HepG2 (cell line): ENCODE results near the gene IL3. TPM values are rescaled to one million over a fixed set of nuclear protein-coding genes. Genes with fewer than 3 reads are reported as not detected.

Experiments used
- ATAD3A ChIP-seq: sonication (generic); formaldehyde crosslinking; IDR thresholded peaks from 2 replicates; pipeline ENCODE4 v1.4.0; 2020; ENCODE audit warnings: missing genetic modification reagents
- BCL3 ChIP-seq: sonication (generic); formaldehyde crosslinking; IDR thresholded peaks from 2 replicates; pipeline ENCODE4 v1.5.1; 2020; ENCODE audit warnings: mild to moderate bottlenecking, missing genetic modification reagents, moderate library complexity
- ELF1 ChIP-seq: sonication (generic); formaldehyde crosslinking; IDR thresholded peaks from 2 replicates; pipeline ENCODE4 v1.4.0; 2020; ENCODE audit warnings: missing genetic modification reagents
- FOSL2 ChIP-seq: sonication (generic); formaldehyde crosslinking; IDR thresholded peaks from 2 replicates; pipeline ENCODE4 v1.4.0; 2020; ENCODE audit warnings: missing genetic modification reagents
- HIC2 ChIP-seq: sonication (generic); formaldehyde crosslinking; IDR thresholded peaks from 2 replicates; pipeline ENCODE4 v1.9.0; 2022; ENCODE audit warnings: low read depth, missing genetic modification reagents
- IKZF1 ChIP-seq: fragments of 450-650 bp; IDR thresholded peaks from 2 replicates; pipeline ENCODE4 v1.7.1; 2016
- MED13 ChIP-seq: sonication (generic); formaldehyde crosslinking; IDR thresholded peaks from 2 replicates; pipeline ENCODE4 v1.5.0; 2020; ENCODE audit warnings: missing genetic modification reagents
- NFKB2 ChIP-seq: sonication (generic); formaldehyde crosslinking; IDR thresholded peaks from 2 replicates; pipeline ENCODE4 v1.4.0; 2020; ENCODE audit warnings: missing genetic modification reagents, borderline replicate concordance
- RARA ChIP-seq: IDR thresholded peaks from 2 replicates; pipeline ENCODE4 v1.6.1; 2016; ENCODE audit warnings: missing genetic modification reagents, missing compliant biosample characterization
- TEAD3 ChIP-seq: optimal IDR thresholded peaks from 2 replicates; pipeline ENCODE3; 2016; ENCODE audit warnings: borderline replicate concordance
- TSC22D2 ChIP-seq: sonication (generic); formaldehyde crosslinking; IDR thresholded peaks from 2 replicates; pipeline ENCODE4 v1.5.1; 2020; ENCODE audit warnings: missing genetic modification reagents, mild to moderate bottlenecking, borderline replicate concordance
- ZC3H4 ChIP-seq: sonication (generic); formaldehyde crosslinking; IDR thresholded peaks from 2 replicates; pipeline ENCODE4 v1.4.0; 2020; ENCODE audit warnings: missing genetic modification reagents, borderline replicate concordance
- ZNF331 ChIP-seq: sonication (generic); formaldehyde crosslinking; IDR thresholded peaks from 2 replicates; pipeline ENCODE4 v1.4.0; 2020; ENCODE audit warnings: missing genetic modification reagents
- ZNF512 ChIP-seq: sonication (generic); formaldehyde crosslinking; IDR thresholded peaks from 2 replicates; pipeline ENCODE4 v1.4.0; 2020; ENCODE audit warnings: mild to moderate bottlenecking, missing genetic modification reagents
- ZNF546 ChIP-seq: sonication (generic); formaldehyde crosslinking; conservative IDR thresholded peaks from 2 replicates; pipeline ENCODE4 v1.8.1; 2023; ENCODE audit warnings: mild to moderate bottlenecking, missing genetic modification reagents
- ZNF550 ChIP-seq: sonication (generic); formaldehyde crosslinking; IDR thresholded peaks from 2 replicates; pipeline ENCODE4 v1.4.0; 2020; ENCODE audit warnings: mild to moderate bottlenecking, missing genetic modification reagents, borderline replicate concordance
- ZNF558 ChIP-seq: sonication (generic); formaldehyde crosslinking; IDR thresholded peaks from 2 replicates; pipeline ENCODE4 v1.9.0; 2022; ENCODE audit warnings: mild to moderate bottlenecking, missing genetic modification reagents, borderline replicate concordance
- polyA plus RNA-seq, 8 experiments: library from polyadenylated mRNA; depleted of rRNA in 3 of 8; stranded (reverse) in 7 of 8; unstranded in 1 of 8; fragments of >200 nt; fragmentation: Illumina TruSeq in 4 of 8; extraction: Trizol in 4 of 8; gene quantifications; 2 replicates each; pipeline versions ENCODE4 v1.2.1 to v1.2.3, GENCODE V29; 2011 to 2016; ENCODE audit warnings: low read depth in 4 of 8, missing spikeins in 1 of 8, mixed read lengths in 1 of 8; ENCODE audit not compliant: insufficient read depth in 1 of 8
- total RNA-seq, 5 experiments: library from RNA; depleted of rRNA; stranded (reverse); fragments of >200 nt; fragmentation: Illumina TruSeq; extraction: Trizol; gene quantifications; 2 replicates each; pipeline ENCODE4 v1.2.3, GENCODE V29; 2016; ENCODE audit warnings: low read depth in 1 of 5
- TF ChIP-seq, protein P1 (sequence below): sonication (generic); formaldehyde crosslinking; IDR thresholded peaks from 2 replicates; pipeline ENCODE4 v1.4.0; 2020; ENCODE audit warnings: mild to moderate bottlenecking, missing genetic modification reagents
- TF ChIP-seq, protein P2 (sequence below): sonication (generic); formaldehyde crosslinking; IDR thresholded peaks from 2 replicates; pipeline ENCODE4 v1.5.0; 2020; ENCODE audit warnings: missing genetic modification reagents, mild to moderate bottlenecking, borderline replicate concordance
- TF ChIP-seq, protein P3 (sequence below): sonication (generic); formaldehyde crosslinking; IDR thresholded peaks from 2 replicates; pipeline ENCODE4 v1.4.0; 2020; ENCODE audit warnings: missing genetic modification reagents

Gene IL3
- total and polyA plus RNA-seq, 2 of the 13 experiments (the other 11 are each of a cell fraction or from before 2014, with no cell fraction given), result not detected

DNA sequence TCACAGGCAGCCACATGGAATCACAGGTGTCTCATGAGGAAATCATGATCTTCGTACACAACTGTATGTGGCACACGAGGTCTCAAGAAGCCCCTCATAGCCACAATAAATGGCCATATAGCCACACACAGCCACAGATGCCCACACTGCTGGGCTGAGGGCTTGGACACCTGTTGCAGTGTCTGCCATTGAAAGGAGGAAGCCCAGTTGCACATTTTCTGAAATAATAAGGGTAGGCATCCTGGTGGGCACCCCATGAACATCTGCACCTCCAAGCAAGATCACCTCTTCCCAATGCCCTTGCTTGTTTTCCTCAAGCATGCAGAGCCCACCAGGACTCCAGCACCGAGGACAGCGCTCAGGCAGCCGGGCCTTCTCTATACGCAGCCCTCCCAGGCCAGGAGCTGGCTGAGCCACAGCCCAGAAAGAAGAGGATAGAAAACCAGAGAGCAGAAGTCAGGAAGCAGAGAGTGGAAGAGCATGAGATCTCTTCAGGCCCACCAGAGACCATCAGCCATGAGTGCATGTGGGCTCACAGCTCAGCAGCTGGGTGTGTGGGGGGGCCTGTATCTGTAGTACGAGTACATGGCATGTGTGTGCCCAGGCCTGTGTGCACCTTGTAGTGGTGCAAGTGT is 48.0 kb upstream of the IL3 start (continued):
- TF ChIP-seq ZNF550 (CRISPR knock-in tag), result no peak
- TF ChIP-seq ELF1, result 0 out of 2 replicates have a peak, but pooled peaks have one; percentile 25
- peak; percentile 97 for TF ChIP-seq TSC22D2 (CRISPR knock-in tag)
- peak; percentile 45; the same call in 1 of the 2 replicates for TF ChIP-seq ZNF558
- TF ChIP-seq ZNF546 (CRISPR knock-in tag), result 0 out of 2 replicates have a peak, but pooled peaks have one; percentile 37
- no peak for TF ChIP-seq HIC2 (CRISPR knock-in tag)
- TF ChIP-seq FOSL2 (CRISPR knock-in tag), result peak; percentile 57
- TF ChIP-seq, protein P1, sequence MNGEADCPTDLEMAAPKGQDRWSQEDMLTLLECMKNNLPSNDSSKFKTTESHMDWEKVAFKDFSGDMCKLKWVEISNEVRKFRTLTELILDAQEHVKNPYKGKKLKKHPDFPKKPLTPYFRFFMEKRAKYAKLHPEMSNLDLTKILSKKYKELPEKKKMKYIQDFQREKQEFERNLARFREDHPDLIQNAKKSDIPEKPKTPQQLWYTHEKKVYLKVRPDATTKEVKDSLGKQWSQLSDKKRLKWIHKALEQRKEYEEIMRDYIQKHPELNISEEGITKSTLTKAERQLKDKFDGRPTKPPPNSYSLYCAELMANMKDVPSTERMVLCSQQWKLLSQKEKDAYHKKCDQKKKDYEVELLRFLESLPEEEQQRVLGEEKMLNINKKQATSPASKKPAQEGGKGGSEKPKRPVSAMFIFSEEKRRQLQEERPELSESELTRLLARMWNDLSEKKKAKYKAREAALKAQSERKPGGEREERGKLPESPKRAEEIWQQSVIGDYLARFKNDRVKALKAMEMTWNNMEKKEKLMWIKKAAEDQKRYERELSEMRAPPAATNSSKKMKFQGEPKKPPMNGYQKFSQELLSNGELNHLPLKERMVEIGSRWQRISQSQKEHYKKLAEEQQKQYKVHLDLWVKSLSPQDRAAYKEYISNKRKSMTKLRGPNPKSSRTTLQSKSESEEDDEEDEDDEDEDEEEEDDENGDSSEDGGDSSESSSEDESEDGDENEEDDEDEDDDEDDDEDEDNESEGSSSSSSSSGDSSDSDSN (CRISPR knock-in tag), result no peak
- no peak for TF ChIP-seq BCL3 (CRISPR knock-in tag)
- no peak for TF ChIP-seq ZC3H4 (CRISPR knock-in tag)
- TF ChIP-seq ZNF331 (CRISPR knock-in tag), result peak; percentile 80; the same call in 1 of the 2 replicates
- TF ChIP-seq, protein P2, sequence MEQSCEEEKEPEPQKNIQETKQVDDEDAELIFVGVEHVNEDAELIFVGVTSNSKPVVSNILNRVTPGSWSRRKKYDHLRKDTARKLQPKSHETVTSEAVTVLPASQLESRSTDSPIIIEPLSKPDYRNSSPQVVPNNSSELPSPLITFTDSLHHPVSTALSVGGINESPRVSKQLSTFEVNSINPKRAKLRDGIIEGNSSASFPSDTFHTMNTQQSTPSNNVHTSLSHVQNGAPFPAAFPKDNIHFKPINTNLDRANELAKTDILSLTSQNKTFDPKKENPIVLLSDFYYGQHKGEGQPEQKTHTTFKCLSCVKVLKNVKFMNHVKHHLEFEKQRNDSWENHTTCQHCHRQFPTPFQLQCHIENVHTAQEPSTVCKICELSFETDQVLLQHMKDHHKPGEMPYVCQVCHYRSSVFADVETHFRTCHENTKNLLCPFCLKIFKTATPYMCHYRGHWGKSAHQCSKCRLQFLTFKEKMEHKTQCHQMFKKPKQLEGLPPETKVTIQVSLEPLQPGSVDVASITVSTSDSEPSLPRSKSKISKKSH, result peak; percentile 40; the same call in 1 of the 2 replicates
- TF ChIP-seq ZNF512 (CRISPR knock-in tag), result no peak
- no peak for TF ChIP-seq ATAD3A (CRISPR knock-in tag)
- TF ChIP-seq TEAD3, result peak; percentile 72
- TF ChIP-seq, protein P3, sequence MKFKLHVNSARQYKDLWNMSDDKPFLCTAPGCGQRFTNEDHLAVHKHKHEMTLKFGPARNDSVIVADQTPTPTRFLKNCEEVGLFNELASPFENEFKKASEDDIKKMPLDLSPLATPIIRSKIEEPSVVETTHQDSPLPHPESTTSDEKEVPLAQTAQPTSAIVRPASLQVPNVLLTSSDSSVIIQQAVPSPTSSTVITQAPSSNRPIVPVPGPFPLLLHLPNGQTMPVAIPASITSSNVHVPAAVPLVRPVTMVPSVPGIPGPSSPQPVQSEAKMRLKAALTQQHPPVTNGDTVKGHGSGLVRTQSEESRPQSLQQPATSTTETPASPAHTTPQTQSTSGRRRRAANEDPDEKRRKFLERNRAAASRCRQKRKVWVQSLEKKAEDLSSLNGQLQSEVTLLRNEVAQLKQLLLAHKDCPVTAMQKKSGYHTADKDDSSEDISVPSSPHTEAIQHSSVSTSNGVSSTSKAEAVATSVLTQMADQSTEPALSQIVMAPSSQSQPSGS (CRISPR knock-in tag), result peak; percentile 61; the same call in 1 of the 2 replicates
- TF ChIP-seq RARA (CRISPR knock-in tag), result peak; percentile 60
- TF ChIP-seq MED13 (CRISPR knock-in tag), result no peak
- no peak for TF ChIP-seq IKZF1
- TF ChIP-seq NFKB2, result peak; percentile 93
